Measurements from ENCODE around the gene NUDT19. TPM values are rescaled to one million over a fixed set of nuclear protein-coding genes. Genes with fewer than 3 reads are reported as not detected.

Gene NUDT19
- total RNA-seq, 1 experiment from 2014 or later = 26.7 TPM

DNA sequence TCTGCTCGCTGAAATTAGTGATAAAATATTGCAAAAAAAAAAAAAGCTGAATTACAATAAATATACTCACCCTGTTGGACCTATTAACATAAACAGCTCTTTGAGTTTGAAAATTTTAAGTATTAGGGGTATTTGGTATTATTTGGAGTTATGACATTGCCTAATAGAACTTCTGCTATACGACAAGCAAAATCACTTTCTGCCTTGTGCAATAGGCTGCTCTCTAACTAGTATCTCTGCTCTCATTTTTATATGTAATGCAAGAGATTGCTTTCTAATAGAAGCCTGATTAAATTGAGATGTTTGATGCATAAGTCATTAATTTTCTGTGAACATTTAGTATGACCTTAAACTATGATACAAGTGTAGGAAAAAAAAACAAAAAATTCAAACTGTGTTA, 10.6 kb upstream of the NUDT19 start:
- H3K4me2 ChIP-seq = no peak overlapping the region
- H3K9me2 ChIP-seq (ENCODE audit: insufficient read depth) = no peaks in the 10 kb centered on the region
- no peaks in the 10 kb centered on the region for H3K9me3 ChIP-seq (ENCODE audit: insufficient read depth, low read depth)
- no peak overlapping the region for H2AFZ ChIP-seq
- POLR2A ChIA-PET (ENCODE audit: unreplicated experiment) = interaction anchor here (0.6 kb wide), 1 partner anchor 349 kb away, joined by 4 read pairs; no protein-coding TSS in a partner anchor
- H3K4me3 ChIP-seq = no peak overlapping the region
- H3K27ac ChIP-seq = no peak overlapping the region
- TF ChIP-seq EZH2 (IDR thresholded peaks at IDR 0.05; ENCODE audit: low read depth) = no peak
- TF ChIP-seq, protein P1, sequence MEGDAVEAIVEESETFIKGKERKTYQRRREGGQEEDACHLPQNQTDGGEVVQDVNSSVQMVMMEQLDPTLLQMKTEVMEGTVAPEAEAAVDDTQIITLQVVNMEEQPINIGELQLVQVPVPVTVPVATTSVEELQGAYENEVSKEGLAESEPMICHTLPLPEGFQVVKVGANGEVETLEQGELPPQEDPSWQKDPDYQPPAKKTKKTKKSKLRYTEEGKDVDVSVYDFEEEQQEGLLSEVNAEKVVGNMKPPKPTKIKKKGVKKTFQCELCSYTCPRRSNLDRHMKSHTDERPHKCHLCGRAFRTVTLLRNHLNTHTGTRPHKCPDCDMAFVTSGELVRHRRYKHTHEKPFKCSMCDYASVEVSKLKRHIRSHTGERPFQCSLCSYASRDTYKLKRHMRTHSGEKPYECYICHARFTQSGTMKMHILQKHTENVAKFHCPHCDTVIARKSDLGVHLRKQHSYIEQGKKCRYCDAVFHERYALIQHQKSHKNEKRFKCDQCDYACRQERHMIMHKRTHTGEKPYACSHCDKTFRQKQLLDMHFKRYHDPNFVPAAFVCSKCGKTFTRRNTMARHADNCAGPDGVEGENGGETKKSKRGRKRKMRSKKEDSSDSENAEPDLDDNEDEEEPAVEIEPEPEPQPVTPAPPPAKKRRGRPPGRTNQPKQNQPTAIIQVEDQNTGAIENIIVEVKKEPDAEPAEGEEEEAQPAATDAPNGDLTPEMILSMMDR (conservative IDR thresholded peaks at IDR 0.05) = no peak
- peaks cover 17% of the 10 kb centered on the region for H3K4me1 ChIP-seq (replicated peaks; ENCODE audit: insufficient read depth)
- H4K20me1 ChIP-seq (ENCODE audit: insufficient read depth) = no peaks in the 10 kb centered on the region
- DNase-seq = no peak
- H3F3A ChIP-seq (ENCODE audit: insufficient read depth, low read depth) = peaks cover 14% of the 10 kb centered on the region; the same call in 1 of the 2 replicates
- no peaks in the 10 kb centered on the region for H3K36me3 ChIP-seq (ENCODE audit: low read depth)
- H3K27me3 ChIP-seq (ENCODE audit: insufficient read depth, low read depth) = no peaks in the 10 kb centered on the region
- intact Hi-C loops (cut with micrococcal nuclease; ENCODE audit: unreplicated experiment) = no loop called here
- BruUV-seq (replicated peaks) = no TSS peak
- CTCF ChIA-PET = no interaction called here
- no peaks in the 10 kb centered on the region for H3K79me2 ChIP-seq (ENCODE audit: low read depth)

- no peaks in the 10 kb centered on the region for H4K20me1 ChIP-seq (ENCODE audit: insufficient read depth)
- 0 out of 2 replicates have a peak overlapping the region, but pooled peaks have one; percentile 11 for H3K27ac ChIP-seq
- POLR2A ChIA-PET (ENCODE audit: unreplicated experiment) = no interaction called here
- TF ChIP-seq, protein P1 (conservative IDR thresholded peaks at IDR 0.05) = no peak
- TF ChIP-seq EZH2 (IDR thresholded peaks at IDR 0.05; ENCODE audit: low read depth) = no peak
- no peaks in the 10 kb centered on the region for H3K36me3 ChIP-seq (ENCODE audit: low read depth)
- no peaks in the 10 kb centered on the region for H3K9me2 ChIP-seq (ENCODE audit: insufficient read depth)
- peak; percentile 46 to 73 for DNase-seq
- no peaks in the 10 kb centered on the region for H3K9me3 ChIP-seq (ENCODE audit: insufficient read depth, low read depth)
- no peak overlapping the region for H2AFZ ChIP-seq
- BruUV-seq (replicated peaks) = no TSS peak
- H3K4me3 ChIP-seq = no peak overlapping the region
- CTCF ChIA-PET = no interaction called here
- no peaks in the 10 kb centered on the region for H3K79me2 ChIP-seq (ENCODE audit: low read depth)
- peaks cover 14% of the 10 kb centered on the region; the same call in 1 of the 2 replicates for H3F3A ChIP-seq (ENCODE audit: insufficient read depth, low read depth)
- intact Hi-C loops (cut with micrococcal nuclease; ENCODE audit: unreplicated experiment) = no loop called here
- peak overlapping the region; percentile 62 for H3K4me2 ChIP-seq
- H3K4me1 ChIP-seq (replicated peaks; ENCODE audit: insufficient read depth) = peaks cover 17% of the 10 kb centered on the region
- no peaks in the 10 kb centered on the region for H3K27me3 ChIP-seq (ENCODE audit: insufficient read depth, low read depth)
These were observed 9.3 kb upstream of the NUDT19 start for GRCh38 chr19:32682317-32682716.

- H3F3A ChIP-seq (ENCODE audit: insufficient read depth, low read depth) = peaks cover 8% of the 10 kb centered on the region; the same call in 1 of the 2 replicates
- H3K4me2 ChIP-seq = no peak overlapping the region
- DNase-seq = peak in 1 of 2 experiments; percentile 22
- no peak overlapping the region for H3K4me3 ChIP-seq
- ChIA-PET CTCF (interaction anchor here (0.6 kb wide), 1 partner anchor 500 kb away, joined by 4 read pairs; no protein-coding TSS in a partner anchor), POLR2A (ENCODE audit: unreplicated experiment) (no interaction called here)
- H3K36me3 ChIP-seq (ENCODE audit: low read depth) = no peaks in the 10 kb centered on the region
- no peaks in the 10 kb centered on the region for H3K9me2 ChIP-seq (ENCODE audit: insufficient read depth)
- no peak overlapping the region for H2AFZ ChIP-seq
- H4K20me1 ChIP-seq (ENCODE audit: insufficient read depth) = no peaks in the 10 kb centered on the region
- peaks cover 26% of the 10 kb centered on the region for H3K4me1 ChIP-seq (replicated peaks; ENCODE audit: insufficient read depth)
- H3K27me3 ChIP-seq (ENCODE audit: insufficient read depth, low read depth) = no peaks in the 10 kb centered on the region
- intact Hi-C loops (cut with micrococcal nuclease; ENCODE audit: unreplicated experiment) = no loop called here
- TF ChIP-seq EZH2 (IDR thresholded peaks at IDR 0.05; ENCODE audit: low read depth) = no peak
- TF ChIP-seq, protein P1 (conservative IDR thresholded peaks at IDR 0.05) = no peak
- H3K9me3 ChIP-seq (ENCODE audit: insufficient read depth, low read depth) = no peaks in the 10 kb centered on the region
- no peak overlapping the region for H3K27ac ChIP-seq
- no TSS peak for BruUV-seq (replicated peaks)
- no peaks in the 10 kb centered on the region; the same call in none of the 2 replicates for H3K79me2 ChIP-seq (ENCODE audit: low read depth)
These were observed 4.7 kb upstream of the NUDT19 start for GRCh38 chr19:32686847-32687475.
